H1 (cell line): ENCODE measurements around the gene MSH5. TPM values are rescaled to one million over a fixed set of nuclear protein-coding genes. Genes with fewer than 3 reads are reported as not detected.

Experiments used
- CTCF ChIA-PET: fragments of 300-600 bp; sonication (Branson Sonifier 250); formaldehyde crosslinking; loops from one replicate; lab custom pipeline; 2021; ENCODE audit not compliant: partially characterized antibody; lab: Charles Lee
- POLR2A ChIA-PET: fragments of 300-600 bp; sonication (Branson Sonifier 250); formaldehyde crosslinking; loops from one replicate; lab custom pipeline; 2021; ENCODE audit warnings: inconsistent platforms; ENCODE audit not compliant: partially characterized antibody; lab: Charles Lee
- DNase-seq, 2 experiments: peaks; one replicate each; pipeline versions ENCODE4 v3.0.0 to v3.0.0-alpha.2; 2010 to 2022; ENCODE audit warnings: low spot score in 2 of 2, low read depth in 1 of 2, mixed read lengths in 1 of 2
- FAIRE-seq: peaks from 2 replicates; lab custom pipeline; 2011; peaks lifted over from hg19 to GRCh38; lab: Jason Lieb, UNC
- H2AFZ ChIP-seq: 2 replicates; pipeline ENCODE4 v1.8.1; 2012; ENCODE audit warnings: low read length, inconsistent platforms
- H2AK5ac ChIP-seq: 2 replicates; pipeline ENCODE4 v1.6.1; 2013; ENCODE audit warnings: low read depth, low read length
- H2BK120ac ChIP-seq: replicated peaks from 2 replicates; pipeline ENCODE3; 2013; ENCODE audit warnings: low read depth, low read length, inconsistent platforms
- H2BK12ac ChIP-seq: 2 replicates; pipeline ENCODE4 v1.6.1; 2013; ENCODE audit warnings: low read depth, low read length
- H2BK15ac ChIP-seq: 2 replicates; pipeline ENCODE4 v1.6.1; 2013; ENCODE audit warnings: low read length
- H2BK20ac ChIP-seq: 2 replicates; pipeline ENCODE4 v1.6.1; 2013; ENCODE audit warnings: low read length
- H2BK5ac ChIP-seq: 2 replicates; pipeline ENCODE4 v1.6.1; 2013; ENCODE audit warnings: low read depth, low read length
- H3K14ac ChIP-seq: 2 replicates; pipeline ENCODE4 v1.6.1; 2013; ENCODE audit warnings: inconsistent platforms; ENCODE audit not compliant: insufficient read length
- H3K18ac ChIP-seq: 2 replicates; pipeline ENCODE4 v1.6.1; 2013; ENCODE audit warnings: low read length; ENCODE audit errors: extremely low read depth
- H3K23ac ChIP-seq: 2 replicates; pipeline ENCODE4 v1.6.1; 2013; ENCODE audit warnings: inconsistent platforms; ENCODE audit not compliant: insufficient read length
- H3K23me2 ChIP-seq: 2 replicates; pipeline ENCODE4 v1.6.1; 2013; ENCODE audit warnings: low read depth, low read length
- H3K27ac ChIP-seq: 2 replicates; pipeline ENCODE4 v1.6.1; 2011; ENCODE audit warnings: low read depth, low read length, inconsistent platforms
- H3K27me3 ChIP-seq, 4 experiments: replicated peaks in 1 of 4; 1 replicate in 1 of 4; 2 replicates in 3 of 4; pipeline versions ENCODE4 v1.6.1 to v1.8.1; 2011 to 2013; ENCODE audit warnings: low read length in 3 of 4, mild to moderate bottlenecking in 3 of 4, inconsistent platforms in 2 of 4, mixed read lengths in 2 of 4, moderate library complexity in 1 of 4; ENCODE audit not compliant: control insufficient read depth in 3 of 4, insufficient read depth in 3 of 4; ENCODE audit errors: extremely low read depth in 1 of 4
- H3K36me3 ChIP-seq, 4 experiments: 2 replicates each; pipeline versions ENCODE4 v1.6.1 to v1.8.1; 2011 to 2013; ENCODE audit warnings: mild to moderate bottlenecking in 4 of 4, low read length in 3 of 4, moderate library complexity in 2 of 4, control low read depth in 1 of 4, inconsistent platforms in 1 of 4; ENCODE audit not compliant: insufficient read depth in 4 of 4, control insufficient read depth in 2 of 4
- H3K4ac ChIP-seq: replicated peaks from 2 replicates; pipeline ENCODE3; 2013; ENCODE audit warnings: low read length, low read depth, mixed read lengths, inconsistent platforms; ENCODE audit not compliant: insufficient read length
- H3K4me1 ChIP-seq, 4 experiments: replicated peaks in 1 of 4; 1 replicate in 1 of 4; 2 replicates in 3 of 4; pipeline versions ENCODE4 v1.6.1 to v1.8.1; 2011 to 2013; ENCODE audit warnings: low read length in 3 of 4, inconsistent platforms in 2 of 4, mixed read lengths in 1 of 4; ENCODE audit not compliant: insufficient read depth in 4 of 4, control insufficient read depth in 3 of 4
- H3K4me2 ChIP-seq, 2 experiments: 2 replicates each; pipeline versions ENCODE4 v1.6.1 to v1.8.1; 2011 to 2013; ENCODE audit warnings: low read depth in 2 of 2, low read length in 2 of 2, control low read depth in 1 of 2, inconsistent platforms in 1 of 2, mild to moderate bottlenecking in 1 of 2; ENCODE audit not compliant: insufficient read depth in 1 of 2
- H3K4me3 ChIP-seq, 4 experiments: fragments of 200-600, 300-600 bp in 1 of 4; sonication (generic), shearing (Covaris generic), sonication (Bioruptor Twin) in 1 of 4; 2 replicates each; pipeline versions ENCODE4 v1.5.1 to v1.8.1; 2011 to 2016; ENCODE audit warnings: low read length in 4 of 4, low read depth in 3 of 4, control low read depth in 2 of 4, inconsistent platforms in 2 of 4, mild to moderate bottlenecking in 2 of 4, mixed read lengths in 1 of 4, moderate library complexity in 1 of 4; ENCODE audit not compliant: insufficient read depth in 2 of 4; ENCODE audit errors: extremely low read depth in 1 of 4
- H3K56ac ChIP-seq: replicated peaks from 2 replicates; pipeline ENCODE3; 2013; ENCODE audit warnings: low read depth, mild to moderate bottlenecking, mixed read lengths, low read length, inconsistent platforms; ENCODE audit not compliant: insufficient read length
- H3K79me1 ChIP-seq: 2 replicates; pipeline ENCODE4 v1.6.1; 2013; ENCODE audit warnings: low read depth, low read length, control low read depth
- H3K79me2 ChIP-seq, 2 experiments: 2 replicates each; pipeline versions ENCODE4 v1.6.1 to v1.8.1; 2012 to 2013; ENCODE audit warnings: low read length in 2 of 2, mild to moderate bottlenecking in 2 of 2, inconsistent platforms in 1 of 2; ENCODE audit not compliant: insufficient read depth in 2 of 2, control insufficient read depth in 1 of 2
- H3K9ac ChIP-seq, 4 experiments: replicated peaks in 1 of 4; 1 replicate in 1 of 4; 2 replicates in 3 of 4; pipeline versions ENCODE4 v1.6.1 to v1.8.1; 2011 to 2013; ENCODE audit warnings: low read depth in 3 of 4, low read length in 3 of 4, control low read depth in 2 of 4, mild to moderate bottlenecking in 2 of 4, moderate library complexity in 2 of 4, inconsistent platforms in 1 of 4; ENCODE audit errors: extremely low read depth in 1 of 4
- H3K9me3 ChIP-seq, 2 experiments: 2 replicates each; pipeline versions ENCODE4 v1.6.1 to v1.8.1; 2012 to 2013; ENCODE audit warnings: mild to moderate bottlenecking in 2 of 2, moderate library complexity in 2 of 2, control low read depth in 1 of 2, inconsistent platforms in 1 of 2, low read depth in 1 of 2, low read length in 1 of 2, mixed read lengths in 1 of 2; ENCODE audit not compliant: insufficient read depth in 2 of 2
- H4K20me1 ChIP-seq, 2 experiments: replicated peaks in 1 of 2; 2 replicates each; pipeline versions ENCODE3 to v1.8.1; 2011 to 2013; ENCODE audit warnings: inconsistent platforms in 2 of 2, low read length in 2 of 2, mild to moderate bottlenecking in 1 of 2; ENCODE audit not compliant: insufficient read depth in 2 of 2, control insufficient read depth in 1 of 2
- H4K5ac ChIP-seq: 2 replicates; pipeline ENCODE4 v1.6.1; 2013; ENCODE audit warnings: low read length, low read depth, mixed read lengths, inconsistent platforms; ENCODE audit not compliant: insufficient read length
- H4K8ac ChIP-seq: 2 replicates; pipeline ENCODE4 v1.8.0; 2013; ENCODE audit warnings: mild to moderate bottlenecking, moderate library complexity, low read length, inconsistent platforms; ENCODE audit not compliant: insufficient read depth; ENCODE audit errors: extremely low read depth
- H4K91ac ChIP-seq: replicated peaks from 2 replicates; pipeline ENCODE3; 2013; ENCODE audit warnings: low read length, mixed read lengths, inconsistent platforms; ENCODE audit not compliant: insufficient read length
- ASH2L ChIP-seq: fragments of 200-600, 300-600 bp; sonication (generic); IDR thresholded peaks from one replicate; pipeline ENCODE4 v1.7.1; 2017; ENCODE audit warnings: low read length
- CBX5 ChIP-seq: fragments of 300-800, 300-1000 bp; sonication (generic); IDR thresholded peaks from 2 replicates; pipeline ENCODE4 v1.7.1; 2016; ENCODE audit warnings: antibody characterized with exemption, low read length, low read depth
- CBX8 ChIP-seq: fragments of 300-800, 300-1000 bp; sonication (generic); IDR thresholded peaks from 2 replicates; pipeline ENCODE4 v1.7.1; 2016; ENCODE audit warnings: low read depth, low read length, borderline replicate concordance
- CHD1 ChIP-seq: IDR thresholded peaks from 2 replicates; pipeline ENCODE4 v1.6.1; 2012; ENCODE audit warnings: low read depth, low read length, improper control_type of control experiment
- EP300 ChIP-seq, 2 experiments: IDR thresholded peaks; 1 replicate in 1 of 2; 2 replicates in 1 of 2; pipeline ENCODE4 v1.6.1; 2011 to 2012; ENCODE audit warnings: low read depth in 2 of 2, low read length in 2 of 2, mild to moderate bottlenecking in 2 of 2, borderline replicate concordance in 1 of 2, inconsistent platforms in 1 of 2, moderate library complexity in 1 of 2
- GTF2F1 ChIP-seq: IDR thresholded peaks from 2 replicates; pipeline ENCODE4 v1.6.1; 2012; ENCODE audit warnings: low read depth, low read length, improper control_type of control experiment, borderline replicate concordance
- JUN ChIP-seq: IDR thresholded peaks from 2 replicates; pipeline ENCODE4 v1.6.1; 2011; ENCODE audit warnings: low read depth, mild to moderate bottlenecking, improper control_type of control experiment, low read length
- JUND ChIP-seq: IDR thresholded peaks from 2 replicates; pipeline ENCODE4 v1.6.1; 2011; ENCODE audit warnings: mild to moderate bottlenecking, improper control_type of control experiment, low read length
- KDM1A ChIP-seq: fragments of 200-600, 300-600 bp; sonication (generic); IDR thresholded peaks from 2 replicates; pipeline ENCODE4 v1.7.1; 2016; ENCODE audit warnings: mild to moderate bottlenecking, low read length, borderline replicate concordance
- MAX ChIP-seq: IDR thresholded peaks from 2 replicates; pipeline ENCODE4 v1.6.1; 2012; ENCODE audit warnings: inconsistent platforms
- RAD21 ChIP-seq, 2 experiments: IDR thresholded peaks in 1 of 2; conservative IDR thresholded peaks in 1 of 2; 2 replicates each; pipeline ENCODE4 v1.6.1; 2011; ENCODE audit warnings: low read depth in 2 of 2, low read length in 2 of 2, improper control_type of control experiment in 1 of 2, inconsistent platforms in 1 of 2, mild to moderate bottlenecking in 1 of 2, moderate library complexity in 1 of 2
- SP1 ChIP-seq: IDR thresholded peaks from 2 replicates; pipeline ENCODE4 v1.6.1; 2011; ENCODE audit warnings: low read depth, low read length
- TAF1 ChIP-seq: IDR thresholded peaks from 2 replicates; pipeline ENCODE4 v1.6.1; 2011; ENCODE audit warnings: mild to moderate bottlenecking, low read depth, low read length
- WGBS, 2 experiments: shearing (Covaris generic) in 1 of 2; methylation state at CpG; one replicate each; pipeline versions ENCODE4 v1.1.6 to v1.1.7; 2013 to 2015; ENCODE audit warnings: low lambda C conversion rate in 2 of 2, mixed read lengths in 2 of 2, inconsistent platforms in 1 of 2, low coverage in 1 of 2, missing lambda C conversion rate in 1 of 2; ENCODE audit not compliant: insufficient replicate concordance in 2 of 2, insufficient coverage in 1 of 2, insufficient read length in 1 of 2; ENCODE audit errors: extremely low coverage in 1 of 2, missing lambda C conversion rate in 1 of 2; 5-methylcytosine and 5-hydroxymethylcytosine counted together
- polyA plus RNA-seq, 7 experiments: library from polyadenylated mRNA; depleted of rRNA in 3 of 7; stranded (reverse) in 5 of 7; unstranded in 2 of 7; fragments of >200 nt in 5 of 7; fragments of 200-250 nt in 2 of 7; gene quantifications; 1 replicate in 5 of 7; 2 replicates in 1 of 7; 4 replicates in 1 of 7; pipeline versions ENCODE4 v1.2.1 to v1.2.3, GENCODE V29; 2011 to 2013; ENCODE audit warnings: missing spikeins in 2 of 7, mixed read lengths in 2 of 7
- total RNA-seq: library from RNA; stranded (reverse); fragmentation: NEBNext Ultra II Directional; extraction: Animal tissue kit (Norgen Biotek cat#: 25700); gene quantifications from 2 replicates; pipeline ENCODE4 v1.2.1, GENCODE V29; 2021

MSH5 gene
- total and polyA plus RNA-seq, 2 of the 8 experiments (the other 6 are each of a cell fraction or from before 2014, with no cell fraction given): 25.3 to 26.5 TPM

GRCh38 chr6:31763619-31763940 lies 23.8 kb downstream of the MSH5 start:
- Histone ChIP-seq H3K4ac (no peak overlapping the region), H4K91ac (no peak overlapping the region), H2BK5ac (no peak overlapping the region), H4K5ac (no peak overlapping the region), H3K18ac (no peak overlapping the region), H2BK120ac (no peak overlapping the region), H3K27me3 (no peaks in the 10 kb centered on the region), H2AFZ (no peak overlapping the region), H4K20me1 (no peaks in the 10 kb centered on the region), H3K23ac (no peak overlapping the region), H3K4me3 (no peak overlapping the region), H3K14ac (no peak overlapping the region), H3K36me3 (peaks cover 0 to 16% (median 1%) of the 10 kb centered on the region in 4 experiments; a peak in 3 of 8 replicates), H3K9ac (no peak overlapping the region), H3K4me1 (peaks cover 0 to 11% (median under 1%) of the 10 kb centered on the region in 4 experiments; a peak in 4 of 7 replicates), H3K27ac (0 out of 2 replicates have a peak overlapping the region, but pooled peaks have one; percentile 32), H3K23me2 (peaks cover 3% of the 10 kb centered on the region; the same call in 1 of the 2 replicates), H4K8ac (no peak overlapping the region; the same call in 1 of the 2 replicates), H2BK12ac (no peak overlapping the region), H2BK20ac (no peak overlapping the region), H2BK15ac (0 out of 2 replicates have a peak overlapping the region, but pooled peaks have one; percentile 12), H3K79me1 (no peaks in the 10 kb centered on the region), H2AK5ac (no peak overlapping the region), H3K79me2 (no peaks in the 10 kb centered on the region), H3K4me2 (peak overlapping the region in 1 of 2 experiments; percentile 6; a peak in 1 of 4 replicates), H3K9me3 (no peaks in the 10 kb centered on the region), H3K56ac (no peak overlapping the region)
- no peak for FAIRE-seq
- ChIA-PET CTCF (interaction anchor here (0.8 to 1.6 kb wide), 10 partner anchors 9 to 134 kb away, joined by 3 to 5 read pairs (median 3); partner anchors contain the start of genes CLIC1 and VWA7), POLR2A (interaction anchor here (0.6 to 1.6 kb wide), 10 partner anchors 11 to 103 kb away, joined by 3 to 12 read pairs (median 3); partner anchors contain the start of genes C6orf47, CLIC1, DDAH2 and MSH5)
- no peak for DNase-seq
- WGBS, 2 experiments: 67% methylated on average over 1 of the region's 1 CpG; no CpG with 5 or more reads in 1 of the 2 experiments
- TF ChIP-seq JUN (no peak), RAD21 (IDR thresholded peaks at IDR 0.05 in 1 of 2, conservative IDR thresholded peaks at IDR 0.05 in 1 of 2; ENCODE audit: low read depth in 2 of 2, low read length in 2 of 2) (peak in 1 of 2 experiments; percentile 9; a peak in 1 of 4 replicates), SP1 (0 out of 2 replicates have a peak, but pooled peaks have one; percentile 36), GTF2F1 (no peak), TAF1 (0 out of 2 replicates have a peak, but pooled peaks have one; percentile 21), MAX (no peak), CBX8 (no peak), EP300 (IDR thresholded peaks at IDR 0.05; ENCODE audit: borderline replicate concordance in 1 of 2, low read depth in 2 of 2, low read length in 2 of 2) (peak in 1 of 2 experiments; percentile 94; a peak in 2 of 3 replicates), ASH2L (no peak), JUND (peak; percentile 39; the same call in 1 of the 2 replicates), CHD1 (peak; percentile 57; the same call in 1 of the 2 replicates), CBX5 (no peak), KDM1A (no peak)
